Activated CD4-positive, alpha-beta T cell treated with anti-CD3 and anti-CD28 coated beads for 4 hours (primary cell): ENCODE data around the gene ANGPTL4.

ENCODE experiments used
- DNase-seq, 2 donors: peaks; one replicate each; pipeline ENCODE4 v3.0.0-alpha.2; 2020

The ANGPTL4 gene

DNA sequence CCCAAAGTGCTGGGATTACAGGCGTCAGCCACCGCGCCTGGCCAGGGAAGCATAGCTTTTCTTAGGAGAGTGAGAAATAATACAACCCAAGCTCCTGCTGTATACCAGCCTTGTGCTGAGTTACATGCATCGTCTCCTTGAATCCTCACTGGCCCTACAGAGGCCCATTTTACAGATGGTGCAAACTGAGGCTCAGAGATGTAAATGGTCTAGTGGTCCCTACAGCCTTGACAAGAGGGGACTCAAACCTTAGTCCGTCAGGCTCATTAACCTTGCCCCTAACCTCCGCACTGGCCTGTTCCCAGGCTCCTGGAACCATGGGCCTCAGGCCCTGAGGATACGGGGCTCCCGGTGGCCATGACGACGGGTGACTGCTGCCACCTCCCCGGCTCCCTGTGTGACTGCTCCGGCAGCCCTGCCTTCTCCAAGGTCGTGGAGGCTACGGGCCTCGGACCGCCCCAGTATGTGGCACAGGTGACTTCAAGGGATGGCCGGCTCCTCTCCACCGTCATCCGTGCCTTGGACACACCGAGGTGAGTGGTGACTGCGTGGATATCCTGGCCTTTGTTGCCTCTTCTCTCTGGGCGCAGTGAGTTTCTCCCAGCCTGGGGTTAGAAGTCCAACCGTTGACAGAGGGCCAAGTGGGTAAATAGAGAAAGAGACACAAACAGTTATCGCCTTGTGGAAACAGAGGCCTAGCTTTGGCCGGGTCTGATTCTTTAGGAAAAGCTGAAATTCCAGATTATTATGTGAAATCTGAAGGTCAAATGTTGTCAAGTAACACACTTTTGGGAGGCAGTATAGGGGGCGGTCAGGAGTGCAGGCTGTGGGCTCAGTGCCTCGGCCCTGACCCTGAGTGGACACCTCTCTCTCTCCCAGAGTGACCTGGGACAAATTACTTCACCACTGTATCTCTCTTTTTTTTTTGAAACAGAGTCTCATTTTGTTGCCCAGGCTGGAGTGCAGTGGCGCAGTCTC lies 57.8 kb downstream of the ANGPTL4 start:
- no peak for DNase-seq

DNA sequence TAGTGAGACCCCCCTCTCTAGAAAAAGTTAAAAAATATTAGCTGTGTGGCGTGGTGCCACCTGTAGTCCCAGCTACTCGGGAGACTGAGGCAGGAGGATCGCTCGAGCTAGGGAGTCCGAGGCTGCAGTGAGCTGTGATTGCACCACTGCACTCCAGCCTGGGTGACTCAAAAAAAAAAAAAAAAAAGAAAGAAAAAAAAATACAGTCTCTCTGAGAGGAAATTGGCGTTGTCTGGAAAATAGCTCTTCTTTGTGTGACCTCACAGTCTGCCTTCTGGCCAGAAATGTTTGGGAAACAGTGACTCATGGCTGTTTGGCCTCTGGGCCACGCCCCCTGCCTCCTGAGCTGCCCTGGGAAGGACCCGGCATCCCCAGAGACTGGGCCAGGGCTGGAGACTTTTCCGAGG lies 59.9 kb downstream of the ANGPTL4 start:
- DNase-seq = no peak
